ENCODE measurements around the gene ZNF793.
A peak's percentile ranks its signal among the peaks of the same experiment; 100 is the strongest.

ZNF793 gene

DNA sequence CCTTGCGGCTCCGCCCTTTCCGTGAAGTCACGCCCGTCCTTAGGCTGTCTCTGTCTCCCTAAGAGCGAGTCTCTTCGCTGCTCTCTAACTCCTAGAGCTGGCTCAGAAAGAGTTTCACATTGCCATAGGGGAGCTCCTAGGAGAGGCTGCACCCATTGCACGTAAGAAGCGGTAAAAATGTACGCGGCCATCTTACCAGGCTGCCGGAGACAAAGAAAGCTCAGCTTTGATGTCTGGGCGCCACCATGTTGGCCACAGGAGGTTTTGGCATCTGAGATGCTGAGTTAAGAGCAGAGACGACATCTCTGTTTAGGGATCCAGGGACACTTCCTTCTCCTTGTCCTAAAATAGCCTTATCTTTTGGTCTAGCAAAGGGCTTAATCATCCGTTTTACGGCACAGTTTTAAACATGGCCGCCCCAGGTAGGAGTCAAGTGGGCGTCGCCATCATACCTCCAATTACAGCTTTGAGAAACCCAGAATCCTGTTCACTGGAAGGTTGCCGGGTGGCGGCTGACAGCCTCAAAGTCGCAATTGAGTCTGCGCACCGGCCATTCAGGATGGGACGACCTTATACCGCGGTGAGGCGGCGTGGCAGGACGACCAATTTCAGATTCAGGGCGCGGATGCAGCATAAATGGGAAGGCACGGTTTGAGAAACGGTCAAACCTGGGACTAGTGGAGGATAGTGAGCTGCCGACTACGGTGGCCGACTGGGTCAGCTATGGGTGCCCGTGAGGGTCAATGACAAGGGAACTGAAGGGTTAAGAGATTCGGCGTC is at the start of gene ZNF793:
Gene ZNF793 (plus strand): TSS at position 553 of the 780 bp plus-strand sequence. CDS start 16,501 bp downstream, outside the sequence.
- peak; percentile 63 for DNase-seq

DNA sequence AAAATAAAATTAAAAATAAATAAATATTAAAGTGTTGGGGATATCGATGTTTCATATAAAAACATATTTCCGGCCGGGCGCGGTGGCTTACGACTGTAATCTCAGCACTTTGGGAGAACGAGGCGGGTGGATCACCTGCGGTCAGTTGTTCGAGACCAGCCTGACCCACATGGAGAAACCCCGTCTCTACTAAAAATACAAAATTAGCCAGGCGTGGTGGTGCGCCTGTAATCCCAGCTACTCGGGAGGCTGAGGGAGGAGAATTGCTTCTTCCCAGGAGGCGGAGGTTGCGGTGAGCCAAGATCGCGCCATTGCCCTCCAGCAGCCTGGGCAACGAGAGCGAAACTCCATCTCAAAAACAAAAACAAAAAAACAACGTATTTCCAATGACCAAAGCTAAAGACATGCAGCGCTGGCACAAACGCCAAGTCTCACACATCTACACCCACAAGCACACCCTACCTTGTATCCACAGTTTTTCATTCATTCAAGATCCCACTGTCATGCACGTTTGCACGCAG is 40.4 kb upstream of the ZNF793 start:
- no peak for DNase-seq

DNA sequence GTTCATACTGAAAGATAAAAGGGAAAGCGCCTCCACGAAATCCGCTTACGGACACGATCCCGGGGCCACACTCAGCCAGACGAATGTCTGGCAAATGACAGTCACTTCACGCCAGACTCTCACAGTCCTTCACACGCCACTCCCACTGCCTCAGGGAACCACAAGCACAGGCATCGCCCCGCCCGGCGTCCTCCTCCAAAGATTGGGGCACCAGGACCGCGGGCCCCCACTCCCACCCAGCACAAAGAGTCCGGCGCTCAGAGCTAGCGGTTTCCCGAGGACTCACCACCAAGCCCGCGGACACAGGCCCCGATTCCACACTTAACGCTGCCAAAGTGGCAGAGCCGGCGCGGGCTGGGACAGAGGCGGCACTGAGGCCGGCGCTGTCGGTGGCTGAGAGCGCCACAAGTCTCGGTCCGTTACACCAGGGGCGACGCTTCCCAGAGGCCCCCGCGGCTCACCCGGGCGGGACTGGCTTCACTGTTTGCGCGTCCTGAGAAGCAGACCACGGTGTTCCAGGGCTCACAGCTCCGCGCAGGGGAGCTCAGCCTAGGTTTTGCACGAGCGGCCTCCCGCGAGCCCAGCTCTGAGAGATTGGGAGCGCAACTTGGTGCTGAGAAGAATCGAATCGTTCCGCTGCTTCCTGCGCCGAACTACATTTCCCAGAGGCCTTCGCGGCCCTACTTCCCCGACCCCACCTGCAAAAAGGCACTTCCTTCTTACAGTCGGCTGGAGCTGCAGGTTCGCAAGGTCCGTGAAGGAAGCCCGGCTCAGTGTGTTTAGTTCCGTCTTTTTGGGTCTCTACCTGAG is 39.7 kb upstream of the ZNF793 start, which contains the start of gene ZNF569:
Gene ZNF569 (minus strand): TSS at position 647 of the 810 bp plus-strand sequence. CDS start 22,523 bp downstream, outside the sequence.
- peak; percentile 88 for DNase-seq

DNA sequence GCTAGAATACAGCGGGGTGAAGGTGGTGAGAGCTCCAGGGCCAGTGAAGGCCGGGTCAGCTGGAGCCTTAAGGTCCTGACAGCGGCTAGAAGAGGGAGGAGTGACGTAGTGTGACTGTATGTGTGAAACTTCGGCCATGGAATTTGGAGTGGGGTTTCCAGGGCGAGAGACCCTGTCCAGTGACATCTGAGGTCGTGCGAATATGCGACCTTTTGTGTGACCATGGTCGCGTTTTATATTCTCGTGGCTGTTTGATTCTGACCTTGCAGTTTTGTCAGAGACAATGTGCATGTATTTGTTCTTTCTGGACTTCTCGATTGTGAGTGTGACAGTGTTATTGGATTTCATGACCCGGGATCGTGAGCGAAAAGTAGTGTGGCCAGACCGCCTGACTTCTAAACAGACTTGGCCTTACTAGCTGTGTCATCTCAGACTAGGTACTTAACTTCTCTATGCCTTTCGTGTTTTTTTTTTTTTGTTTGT is 39.1 kb upstream of the ZNF793 start:
- DNase-seq, result no peak

DNA sequence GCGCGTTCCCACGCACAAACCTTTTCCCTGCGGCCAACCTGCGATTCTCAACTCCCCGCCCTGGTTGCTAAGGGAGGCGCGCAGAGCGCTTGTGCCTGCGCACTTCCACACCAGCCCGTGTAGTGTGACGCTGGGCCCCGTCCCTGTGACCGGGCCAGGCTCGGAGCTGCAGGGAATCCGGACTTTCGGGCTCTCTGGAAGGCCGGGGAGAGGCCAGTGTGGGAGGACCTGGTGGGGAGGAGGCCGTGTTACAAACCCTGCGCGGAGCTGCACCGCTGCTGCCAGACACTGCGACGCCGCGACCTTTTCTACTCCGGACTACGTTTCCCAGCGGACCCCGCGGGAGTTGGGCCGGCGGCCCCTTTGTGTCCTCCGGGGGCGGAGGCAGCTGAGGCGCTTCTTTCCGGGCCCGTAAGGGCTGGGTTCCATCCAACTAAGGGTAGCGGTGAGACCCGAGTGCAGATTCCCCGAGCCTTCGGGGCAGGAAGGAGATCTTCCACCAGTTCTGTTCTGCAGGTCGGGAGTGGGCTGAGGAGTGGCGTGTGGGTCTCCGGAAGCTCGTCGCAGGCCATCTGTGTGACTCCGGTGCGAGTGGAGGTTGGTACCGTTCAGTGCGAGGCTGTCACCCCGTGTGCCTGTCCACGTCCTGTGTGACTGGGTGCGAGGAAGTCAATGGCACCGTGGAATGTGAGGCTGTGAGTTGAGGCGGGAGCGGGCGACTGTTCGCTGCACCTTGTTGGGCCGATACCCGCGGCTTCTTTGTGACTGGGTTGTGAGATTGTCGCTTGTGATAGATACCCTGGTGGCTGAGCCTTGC is 37.6 kb upstream of the ZNF793 start, which contains the start of gene ZNF570:
Gene ZNF570 (plus strand): TSS at position 396 of the 817 bp plus-strand sequence. CDS start 999 bp downstream, outside the sequence.
- DNase-seq, result peak; percentile 86

DNA sequence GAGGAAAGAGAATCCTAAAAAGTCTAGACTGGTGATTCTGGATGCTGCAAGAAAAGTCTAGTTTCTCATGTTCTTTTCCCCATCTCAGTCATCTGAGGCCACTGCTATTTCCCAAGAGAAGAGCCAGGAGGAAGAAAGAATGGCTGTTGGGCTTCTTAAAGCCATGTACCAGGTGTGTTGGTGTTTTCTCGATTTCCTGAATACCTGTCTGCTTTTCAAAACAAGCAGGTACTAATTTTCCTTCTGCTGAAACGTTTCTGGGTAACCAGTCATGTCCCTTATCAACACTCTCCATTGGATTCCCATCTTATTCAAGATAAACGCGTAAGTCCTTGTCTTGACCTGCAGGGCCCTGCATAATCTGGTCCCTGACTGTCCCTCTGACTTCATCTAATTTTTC is 36.5 kb upstream of the ZNF793 start:
- DNase-seq, result no peak

DNA sequence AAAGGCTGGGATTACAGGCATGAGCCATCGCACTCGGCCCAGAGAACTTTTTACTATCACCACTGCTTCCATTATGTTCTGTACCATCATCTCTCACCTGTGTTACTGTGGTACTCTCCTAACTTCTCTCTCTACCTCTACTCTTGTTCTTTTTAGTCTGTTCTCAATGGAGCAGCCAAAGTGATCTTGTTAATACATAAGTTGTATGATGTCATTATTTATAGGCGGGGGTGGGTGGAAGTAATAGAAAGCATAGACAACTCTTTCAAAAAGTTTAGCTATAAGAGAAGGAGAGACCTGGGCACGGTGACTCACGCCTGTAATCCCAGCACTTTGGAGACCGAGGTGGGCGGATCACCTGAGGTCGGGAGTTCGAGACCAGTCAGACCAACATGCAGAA is 34.6 kb upstream of the ZNF793 start:
- no peak for DNase-seq

DNA sequence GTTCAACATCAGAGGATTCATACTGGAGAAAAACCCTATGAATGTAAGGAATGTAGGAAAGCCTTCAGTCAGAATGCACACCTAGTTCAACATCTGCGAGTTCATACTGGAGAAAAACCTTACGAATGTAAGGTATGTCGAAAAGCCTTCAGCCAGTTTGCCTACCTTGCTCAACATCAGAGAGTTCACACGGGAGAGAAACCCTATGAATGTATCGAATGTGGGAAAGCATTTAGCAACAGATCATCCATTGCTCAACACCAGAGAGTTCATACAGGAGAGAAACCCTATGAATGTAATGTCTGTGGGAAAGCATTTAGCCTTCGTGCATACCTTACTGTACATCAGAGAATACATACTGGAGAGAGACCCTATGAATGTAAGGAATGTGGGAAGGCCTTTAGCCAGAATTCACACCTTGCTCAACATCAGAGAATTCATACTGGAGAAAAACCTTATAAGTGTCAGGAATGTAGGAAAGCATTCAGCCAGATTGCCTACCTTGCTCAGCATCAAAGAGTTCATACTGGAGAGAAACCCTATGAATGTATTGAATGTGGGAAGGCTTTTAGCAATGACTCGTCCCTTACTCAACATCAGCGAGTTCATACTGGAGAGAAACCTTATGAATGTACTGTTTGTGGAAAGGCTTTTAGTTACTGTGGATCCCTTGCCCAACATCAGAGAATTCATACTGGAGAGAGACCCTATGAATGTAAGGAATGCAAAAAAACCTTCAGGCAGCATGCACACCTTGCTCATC is 22.2 kb upstream of the ZNF793 start:
- no peak for DNase-seq

DNA sequence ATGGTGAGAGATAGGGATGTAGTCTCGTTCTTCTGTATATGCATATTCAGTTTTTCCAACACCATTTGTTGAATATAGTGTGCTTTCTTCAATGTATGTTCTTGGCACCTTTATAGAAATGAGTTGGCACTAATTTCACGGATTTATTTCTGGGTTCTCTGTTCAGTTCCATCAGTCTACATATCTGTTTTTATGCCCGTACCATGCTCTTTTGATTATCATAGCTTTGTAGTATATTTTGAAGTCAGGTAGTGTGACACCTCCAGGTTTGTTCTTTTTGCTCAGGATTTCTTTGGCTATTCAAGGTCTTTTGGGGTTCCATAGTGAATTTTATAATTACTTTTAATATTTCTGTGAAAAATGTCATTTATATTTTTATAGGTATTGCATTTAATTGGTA is 14.5 kb upstream of the ZNF793 start:
- no peak for DNase-seq

DNA sequence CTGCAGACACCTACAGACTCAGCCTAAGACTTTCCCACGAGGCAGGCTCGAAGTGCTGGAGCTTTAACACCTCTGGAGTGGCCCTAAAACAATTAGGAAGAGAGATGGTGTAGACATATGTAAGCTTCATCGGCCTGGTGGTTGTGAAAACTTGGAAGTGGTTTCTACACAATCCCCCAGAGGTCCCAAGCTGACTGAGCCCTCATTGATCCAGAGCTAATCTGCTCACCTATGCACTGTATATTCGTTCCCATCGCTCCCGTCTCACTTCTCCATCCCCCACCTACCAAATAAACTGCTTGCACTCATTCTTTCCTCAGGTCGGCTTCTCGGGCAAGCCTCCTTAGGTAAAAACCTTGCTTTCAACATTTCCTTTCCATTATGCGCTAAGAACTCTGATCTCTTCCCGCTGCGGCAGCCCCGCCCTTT is 767 bp upstream of the ZNF793 start:
- no peak for DNase-seq

DNA sequence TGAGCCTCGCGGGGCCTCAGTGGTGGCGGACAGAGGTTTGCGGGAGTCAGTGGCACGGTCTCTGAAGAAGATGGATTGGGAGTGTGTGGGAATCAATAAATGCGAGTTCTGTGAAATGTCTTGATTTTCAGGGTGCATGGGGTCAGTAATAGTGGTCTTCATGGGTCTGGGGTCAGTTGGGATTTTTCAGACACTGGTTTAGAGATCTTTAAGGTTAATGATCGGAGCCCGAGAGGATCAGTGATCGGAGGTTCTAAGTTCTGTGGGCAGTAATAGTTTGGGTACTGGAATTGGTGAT is 377 bp downstream of the ZNF793 start:
- DNase-seq, result no peak

DNA sequence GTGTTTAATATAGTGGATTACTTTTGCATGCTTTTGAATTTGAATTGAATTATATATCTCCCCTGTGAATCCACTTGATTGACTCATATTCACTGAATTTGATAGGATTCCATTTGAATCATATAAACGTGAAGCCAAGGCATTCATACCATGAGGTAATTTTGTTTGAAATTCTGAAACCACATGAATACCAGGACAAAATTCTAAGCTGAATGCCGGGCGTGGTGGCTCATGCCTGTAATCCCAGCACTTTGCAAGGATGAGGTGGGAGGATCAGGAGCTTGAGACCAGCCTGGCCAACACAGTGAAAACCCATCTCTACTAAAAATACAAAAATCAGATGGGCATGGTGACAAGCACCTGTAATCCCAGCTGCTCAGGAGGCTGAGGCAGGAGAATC is 4.4 kb downstream of the ZNF793 start:
- DNase-seq, result no peak

DNA sequence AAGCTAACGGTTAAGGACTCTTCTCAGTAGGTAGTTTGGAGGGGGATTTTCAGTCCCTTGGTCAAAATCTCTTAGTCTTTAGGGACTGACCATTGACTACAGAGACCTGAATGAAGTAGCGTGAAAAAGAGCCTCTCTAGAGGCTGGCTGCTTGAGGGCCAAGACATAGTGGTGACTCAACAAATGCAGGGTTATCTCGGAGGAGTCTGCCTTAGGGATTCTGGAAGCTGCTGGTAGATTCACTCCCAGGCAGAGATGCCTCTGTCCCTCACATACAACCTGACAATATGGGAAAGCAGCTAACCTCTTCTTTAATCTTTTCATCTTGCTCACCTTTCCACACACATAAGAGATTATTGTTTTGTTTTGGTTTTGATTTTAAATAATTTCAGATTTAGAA is 5.1 kb downstream of the ZNF793 start:
- DNase-seq, result no peak

DNA sequence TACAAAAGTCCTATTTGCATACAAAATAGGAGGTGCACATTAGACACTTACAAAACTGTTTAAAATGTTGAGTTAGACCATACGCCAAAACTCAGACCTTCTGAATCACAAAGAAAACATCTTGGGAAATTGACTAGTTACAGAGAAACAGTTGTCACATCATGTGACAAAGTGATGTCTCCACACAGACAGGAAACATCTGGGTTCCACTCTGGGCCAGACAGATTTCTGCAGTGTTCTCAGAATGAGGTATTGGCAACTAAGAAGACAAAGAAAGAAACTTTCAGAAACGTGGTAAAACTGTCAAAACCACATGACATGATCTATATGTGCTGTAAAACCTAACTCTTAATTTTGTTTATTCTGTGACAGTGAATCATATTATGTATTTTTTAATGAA is 6.7 kb downstream of the ZNF793 start:
- no peak for DNase-seq

DNA sequence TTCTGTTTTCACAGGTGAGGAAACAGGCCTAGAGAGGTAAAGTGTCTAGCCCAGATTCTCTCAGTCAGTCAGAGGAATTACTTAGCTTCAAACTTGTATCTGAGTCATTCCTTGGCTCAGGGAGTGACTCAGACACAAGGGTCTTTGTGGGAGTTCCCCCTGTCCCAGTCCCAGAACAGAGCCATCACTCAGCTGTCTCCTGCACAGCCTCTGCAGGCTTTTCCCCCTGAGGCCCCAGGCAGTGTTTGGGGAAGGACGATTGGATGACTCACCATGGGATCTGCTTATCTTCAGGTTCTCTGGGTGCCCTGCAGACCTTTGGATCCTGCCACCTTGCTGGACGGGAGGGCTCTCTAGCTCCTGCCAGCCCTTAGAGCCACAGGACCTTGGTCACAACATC is 13.2 kb downstream of the ZNF793 start:
- DNase-seq, result no peak

DNA sequence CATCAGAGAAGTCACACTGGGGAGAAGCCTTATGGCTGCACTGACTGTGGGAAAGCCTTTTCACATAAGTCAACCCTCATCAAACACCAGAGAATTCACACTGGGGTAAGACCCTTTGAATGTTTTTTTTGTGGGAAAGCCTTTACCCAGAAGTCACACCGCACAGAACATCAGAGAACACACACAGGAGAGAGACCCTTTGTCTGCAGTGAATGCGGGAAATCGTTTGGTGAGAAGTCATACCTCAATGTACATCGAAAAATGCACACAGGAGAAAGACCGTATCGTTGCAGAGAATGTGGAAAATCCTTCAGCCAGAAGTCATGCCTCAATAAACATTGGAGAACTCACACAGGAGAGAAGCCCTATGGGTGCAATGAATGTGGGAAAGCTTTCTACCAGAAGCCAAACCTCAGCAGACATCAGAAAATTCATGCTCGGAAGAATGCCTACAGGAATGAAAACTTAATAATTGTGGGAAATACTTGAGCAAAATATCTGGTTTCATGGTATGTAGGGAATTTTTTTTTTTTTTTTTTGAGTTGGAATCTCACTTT is 30.7 kb downstream of the ZNF793 start:
- no peak for DNase-seq

DNA sequence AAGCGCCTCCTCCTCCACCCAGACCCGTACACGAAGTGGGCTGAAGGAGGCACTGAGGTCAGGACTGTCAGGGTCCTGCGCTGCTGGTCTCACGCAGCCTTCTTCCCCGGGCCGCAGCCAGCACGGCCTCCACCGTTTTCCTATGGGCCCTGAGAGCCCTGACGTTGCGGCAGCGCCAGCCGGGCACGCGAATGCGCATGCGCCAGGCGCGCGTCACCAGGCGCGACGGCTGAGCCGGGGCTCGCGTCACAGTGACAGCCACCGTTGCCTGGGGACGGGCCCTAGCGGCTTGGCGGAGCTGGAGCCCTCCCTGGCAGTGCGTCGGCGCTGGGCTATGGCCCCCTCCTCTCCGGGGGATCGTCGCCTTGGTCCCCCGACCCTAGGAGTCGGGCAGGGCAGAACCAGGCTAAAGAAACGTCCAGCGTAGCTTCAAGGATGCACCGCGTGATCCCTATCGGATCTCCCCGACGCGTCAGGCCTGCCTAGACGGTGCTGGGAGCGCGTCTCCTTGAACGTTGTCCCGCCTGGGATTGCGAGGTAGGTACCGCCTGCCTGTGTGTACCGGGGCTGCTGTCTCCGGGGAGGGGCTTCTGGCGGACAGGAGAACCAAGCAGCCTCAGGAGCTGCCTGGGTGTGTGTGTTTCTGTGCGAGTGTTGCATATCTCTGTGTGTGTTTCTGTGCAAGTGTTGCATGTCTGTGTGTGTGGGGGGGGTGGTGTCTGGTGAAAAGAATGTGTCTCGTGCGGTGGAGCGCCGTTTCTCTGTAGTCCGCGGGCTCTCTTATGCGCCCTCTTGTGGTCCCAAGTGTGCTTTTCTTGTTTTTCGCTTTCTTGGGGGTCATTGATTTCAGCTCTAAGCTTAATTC is 44.6 kb downstream of the ZNF793 start:
- peak; percentile 67 for DNase-seq

DNA sequence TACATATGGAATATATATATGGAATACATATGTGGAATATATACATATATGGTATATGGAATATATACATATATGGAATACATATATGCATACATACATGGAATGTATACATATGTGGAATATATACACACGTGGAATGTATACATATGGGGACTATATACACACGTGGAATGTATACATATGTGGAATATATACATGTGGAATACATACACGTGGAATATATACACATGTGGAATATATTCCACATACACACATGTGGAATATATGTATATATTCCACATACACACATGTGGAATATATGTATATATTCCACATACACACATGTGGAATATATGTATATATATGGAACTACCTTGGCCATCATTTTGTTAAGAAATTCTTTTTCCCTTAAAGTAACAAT is 56.8 kb downstream of the ZNF793 start:
- DNase-seq, result no peak

DNA sequence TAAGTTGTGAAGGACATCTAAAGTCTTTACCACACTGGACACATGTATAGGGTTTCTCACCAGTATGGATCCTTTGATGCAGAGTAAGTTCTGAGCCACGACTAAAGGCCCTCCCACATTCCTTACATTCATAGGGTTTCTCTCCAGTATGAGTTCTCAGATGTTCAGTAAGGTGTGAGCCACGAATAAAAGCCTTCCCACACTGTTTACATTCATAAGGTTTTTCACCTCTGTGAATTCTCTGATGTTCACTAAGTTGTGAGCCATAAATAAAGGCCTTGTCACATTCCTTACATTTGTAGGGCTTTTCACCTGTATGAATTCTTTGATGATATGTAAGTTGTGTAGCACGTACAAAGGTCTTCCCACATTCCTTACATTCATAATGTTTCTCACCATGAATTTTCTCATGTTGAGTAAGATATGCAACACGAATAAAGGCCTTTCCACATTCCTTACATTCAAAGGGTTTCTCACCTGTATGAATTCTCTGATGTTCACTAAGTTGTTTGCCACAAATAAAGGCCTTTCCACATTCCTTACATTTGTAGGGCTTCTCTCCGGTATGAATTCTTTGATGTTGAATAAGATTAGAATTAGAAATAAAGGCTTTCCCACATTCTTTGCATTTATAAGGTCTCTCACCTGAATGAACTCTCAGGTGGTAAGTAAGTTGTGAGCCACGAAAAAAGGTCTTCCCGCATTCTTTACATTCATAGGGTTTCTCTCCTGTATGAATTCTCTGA is 58.1 kb downstream of the ZNF793 start:
- DNase-seq, result no peak

DNA sequence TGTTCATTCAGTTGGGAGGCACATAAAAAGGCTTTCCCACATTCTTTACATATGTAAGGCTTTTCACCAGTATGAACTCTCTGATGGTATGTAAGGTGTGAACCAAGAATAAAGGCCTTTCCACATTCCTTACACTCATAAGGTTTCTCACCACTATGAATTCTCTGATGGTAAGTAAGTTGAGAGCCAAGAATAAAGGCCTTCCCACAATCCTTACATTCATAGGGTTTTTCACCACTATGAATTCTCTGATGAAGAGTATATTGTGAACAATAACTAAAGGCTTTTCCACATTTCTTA is 58.6 kb downstream of the ZNF793 start:
- DNase-seq, result no peak

All from RPMI8226 (cell line).